ENCODE measurements around the gene PPM1L.

- TF ChIP-seq ZFP3 (CRISPR knock-in tag; IDR thresholded peaks at IDR 0.05) (no peak), SNAI2 (CRISPR knock-in tag; IDR thresholded peaks at IDR 0.05) (no peak), RARB (CRISPR knock-in tag; IDR thresholded peaks at IDR 0.05) (no peak), CSRNP3 (CRISPR knock-in tag; IDR thresholded peaks at IDR 0.05) (no peak), ARNTL (CRISPR knock-in tag; IDR thresholded peaks at IDR 0.05; ENCODE audit: borderline replicate concordance, low read depth) (no peak)
Measured at GRCh38 chr3:160893207-160893606, 137.2 kb downstream of the PPM1L start.

Measured in SK-N-SH treated with all-trans-retinoic acid at 6 μM for 48 hours (cell line).